Left renal pelvis (tissue), 4 donors: ENCODE measurements around the gene PJA2. TPM values are rescaled to one million over a fixed set of nuclear protein-coding genes. Genes with fewer than 3 reads are reported as not detected.
"Not testable (repeated sequence)": the region's sequence is repeated elsewhere in the genome, so short reads cannot be mapped to it uniquely, and the experiment has no call there.

Experiments
- DNase-seq, 4 donors: peaks; one replicate each; pipeline ENCODE4 v3.0.0-alpha.2; 2013; ENCODE audit warnings: low read depth in 4 of 4, low spot score in 3 of 4
- polyA plus RNA-seq, 4 donors: library from polyadenylated mRNA; unstranded; fragments of 120-200 nt; gene quantifications; one replicate each; pipeline ENCODE4 v1.2.1, GENCODE V29; 2013; ENCODE audit not compliant: insufficient read length in 4 of 4

PJA2 gene
- polyA plus RNA-seq, 4 donors, result 118 to 174 (median 148) TPM

- no peak for DNase-seq
Measured at GRCh38 chr5:109313127-109313526, 96.6 kb downstream of the PJA2 start.

DNA sequence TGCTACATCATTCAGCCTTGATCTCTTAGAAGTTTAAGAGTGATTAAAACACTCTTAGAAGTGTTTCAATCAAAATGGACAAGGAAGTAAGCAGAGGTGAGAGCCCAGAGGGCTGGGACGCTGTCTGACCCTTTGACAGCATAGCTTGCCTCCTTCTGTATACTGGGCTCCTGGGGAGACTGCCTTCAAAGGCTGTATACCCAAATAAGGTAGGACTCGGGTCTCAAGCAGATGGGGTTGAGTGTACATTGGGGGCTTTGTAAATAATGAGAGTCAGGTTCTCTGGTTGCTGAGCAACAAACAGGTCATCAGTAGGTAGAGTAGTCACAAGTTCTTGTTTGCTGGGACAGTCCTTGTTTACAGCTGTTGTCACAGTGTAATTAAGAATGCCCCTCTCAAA, 97.1 kb downstream of the PJA2 start:
- no peak for DNase-seq

DNA sequence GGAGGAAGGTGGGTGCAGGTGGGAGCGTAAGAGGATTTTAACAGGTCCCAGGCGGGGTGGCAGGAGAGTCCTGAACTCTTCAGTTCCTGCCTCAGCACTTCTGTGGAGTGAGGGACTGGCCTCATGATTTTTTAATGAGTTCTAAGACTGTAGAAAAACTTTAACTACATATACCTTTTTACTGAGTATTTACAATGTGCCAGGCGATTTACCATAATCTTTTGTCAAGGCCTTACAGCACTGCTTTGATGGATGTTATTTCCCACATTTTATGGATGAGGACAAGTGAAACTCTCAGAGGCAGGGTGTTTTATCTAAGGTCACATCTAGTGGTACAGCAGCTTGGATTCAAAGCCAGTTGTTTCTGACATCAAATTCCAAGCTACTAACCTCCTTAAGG, 99.5 kb downstream of the PJA2 start:
- no peak for DNase-seq

DNA sequence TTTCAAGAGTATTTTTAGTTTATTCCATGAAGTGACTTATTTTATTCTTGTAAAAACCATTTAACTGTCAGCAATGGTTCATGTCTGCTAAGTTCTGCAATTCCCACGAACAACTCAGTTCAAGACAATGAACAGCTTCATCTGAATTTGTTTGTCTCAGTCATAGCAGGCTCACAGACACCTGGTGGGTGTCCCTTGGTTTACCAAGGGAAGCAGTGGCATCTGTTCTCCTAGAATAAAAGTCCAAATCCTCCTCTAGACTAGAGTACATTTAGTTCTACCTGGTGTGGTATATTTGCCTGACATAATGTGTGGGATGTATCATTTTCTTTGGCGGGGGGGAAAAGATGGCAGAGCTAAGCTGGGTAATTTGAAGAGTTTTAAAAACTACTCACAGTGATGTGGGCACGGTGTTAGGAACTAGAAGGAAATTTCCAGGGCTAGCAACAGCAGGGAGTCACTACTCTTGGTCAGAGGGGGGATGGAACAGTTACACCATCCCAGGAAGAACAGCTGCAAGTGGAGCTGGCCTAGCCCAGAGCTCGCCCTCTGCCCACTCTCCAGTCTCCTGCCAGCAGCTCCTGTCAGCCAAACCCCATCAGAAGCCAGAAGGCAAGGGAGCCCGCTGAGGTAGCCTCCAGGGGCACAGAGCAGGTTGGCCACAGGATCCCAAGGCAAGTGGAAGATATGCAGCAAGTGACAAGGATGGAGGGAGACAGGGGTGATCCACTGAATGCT, 100.3 kb downstream of the PJA2 start:
- no peak for DNase-seq

DNA sequence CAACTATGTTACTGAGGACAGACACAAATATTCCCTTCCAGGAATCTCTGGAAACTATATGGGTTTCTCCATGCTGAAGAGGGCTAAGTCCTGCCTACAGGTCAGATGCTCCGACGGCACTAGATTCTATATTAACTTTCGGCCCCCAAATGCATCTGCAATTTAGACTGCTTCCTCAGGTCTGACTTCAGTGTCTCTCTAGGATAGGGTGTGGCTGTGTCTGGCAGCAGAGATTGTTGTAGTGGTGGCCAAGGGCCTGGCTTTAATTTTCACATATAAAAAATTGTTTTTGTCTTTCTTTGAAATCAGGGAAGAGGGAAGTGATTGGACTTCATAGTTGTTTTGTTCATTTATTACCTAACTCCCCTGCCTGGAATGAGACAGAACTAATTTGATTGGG, 101.8 kb downstream of the PJA2 start:
- DNase-seq, result no peak

DNA sequence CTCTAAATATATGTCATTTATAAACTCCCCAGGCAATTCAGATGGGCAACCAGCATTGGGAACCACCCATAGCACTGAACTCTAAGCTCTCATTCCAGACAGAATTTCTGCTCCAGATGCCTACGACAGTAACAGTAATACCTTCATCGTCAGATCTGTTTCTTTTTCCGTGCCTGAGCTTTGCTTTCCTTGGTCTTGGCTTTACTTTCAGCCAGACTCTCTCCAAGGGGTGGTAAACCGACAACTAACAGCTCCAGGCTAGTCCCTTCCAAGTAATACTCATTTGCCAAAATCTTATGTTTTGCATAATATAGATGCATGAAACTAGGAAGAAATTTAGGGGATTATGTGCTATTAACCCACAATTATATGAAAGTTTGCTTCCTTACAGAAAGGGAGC, 102.3 kb downstream of the PJA2 start:
- no peak for DNase-seq

GRCh38 chr5:109305352-109305751, 104.4 kb downstream of the PJA2 start:
- no peak for DNase-seq

DNA sequence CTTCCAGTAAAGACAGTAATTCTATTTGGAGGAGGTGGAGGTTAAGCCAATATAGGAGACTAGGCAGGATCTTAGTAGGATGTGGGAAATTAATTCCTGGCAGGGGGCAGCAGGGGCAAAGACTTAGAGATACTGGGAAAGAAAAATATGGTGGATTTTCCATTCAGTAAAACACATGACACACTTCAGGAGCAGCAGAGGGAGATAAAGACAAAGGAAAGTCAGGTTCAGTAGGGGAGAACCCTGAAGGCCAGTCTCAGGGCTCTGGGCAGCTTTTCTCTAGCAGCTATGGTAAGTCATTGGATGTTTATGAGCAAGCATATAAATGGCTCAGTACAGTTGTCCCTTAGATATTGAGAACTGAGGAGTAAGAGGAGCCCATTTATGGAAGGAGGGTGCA, 105.5 kb downstream of the PJA2 start:
- no peak for DNase-seq

GRCh38 chr5:109300367-109300766, 109.4 kb downstream of the PJA2 start:
- no peak for DNase-seq

GRCh38 chr5:109299557-109299956, 110.2 kb downstream of the PJA2 start:
- DNase-seq, result no peak

GRCh38 chr5:109298794-109299193, 111.0 kb downstream of the PJA2 start:
- no peak for DNase-seq

- DNase-seq, result no peak
Measured at GRCh38 chr5:109297900-109298299, 111.9 kb downstream of the PJA2 start.

DNA sequence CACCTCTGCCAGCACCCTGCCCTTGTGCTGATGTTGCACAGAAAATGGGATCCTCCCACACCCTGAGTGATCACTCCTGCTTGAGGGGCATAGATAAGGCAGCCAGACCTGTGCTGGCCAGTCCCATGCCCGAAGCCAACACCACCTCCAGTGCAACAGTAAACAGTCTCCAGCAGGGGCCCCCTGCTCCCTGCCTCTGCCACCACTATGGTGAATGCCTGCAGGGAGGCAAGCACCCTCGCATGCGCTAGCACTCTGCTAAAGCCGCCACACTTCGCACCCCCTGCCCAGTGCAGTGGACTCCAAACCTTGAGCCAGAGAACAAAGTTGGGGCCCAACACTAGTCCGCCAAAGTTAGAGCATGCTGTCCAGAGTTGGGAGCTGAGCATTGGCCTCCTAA, 118.7 kb downstream of the PJA2 start:
- DNase-seq, result no peak

DNA sequence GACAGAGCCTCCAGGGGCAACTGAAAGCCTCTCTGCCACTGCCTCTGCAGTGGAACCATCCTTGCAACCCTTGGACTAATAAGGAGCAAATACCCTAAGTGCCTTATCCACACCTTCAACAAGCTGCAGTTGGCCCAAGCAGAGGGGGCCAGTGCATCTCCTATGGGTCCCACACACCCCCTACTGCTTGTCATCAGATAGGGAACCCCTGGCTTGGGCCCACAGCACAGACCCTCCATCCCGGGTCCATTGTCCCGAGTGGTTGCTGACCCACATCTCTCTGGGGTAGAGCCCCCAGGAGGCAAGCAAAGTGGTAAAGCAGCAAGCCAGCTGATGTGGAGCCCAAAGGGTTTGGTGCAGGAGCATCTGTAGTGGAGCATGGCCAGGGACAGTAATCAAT, 119.5 kb downstream of the PJA2 start:
- DNase-seq, result no peak

DNA sequence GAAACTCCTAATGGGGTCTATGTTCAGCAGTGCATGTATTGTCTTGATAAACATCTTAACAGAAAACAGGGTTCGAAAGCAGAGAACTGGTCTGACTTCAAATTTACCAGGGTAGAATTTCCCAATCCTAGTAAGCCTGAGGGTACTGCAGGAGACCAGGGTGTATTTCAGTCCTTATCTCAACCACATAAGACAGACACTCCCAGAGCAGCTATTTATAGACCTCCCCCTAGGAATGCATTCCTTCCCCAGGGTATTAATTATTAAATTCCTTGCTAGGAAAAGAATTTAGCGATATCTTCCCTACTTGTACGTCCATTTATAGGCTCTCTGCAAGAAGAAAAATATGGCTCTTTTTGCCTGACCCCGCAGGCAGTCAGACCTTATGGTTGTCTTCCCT, 123.1 kb downstream of the PJA2 start:
- not testable (repeated sequence) for DNase-seq
